HCT116 (cell line): ENCODE measurements around the gene ACSL3.

Experiments used
- CBX3 ChIP-seq: IDR thresholded peaks from 2 replicates; pipeline ENCODE4 v1.6.1; 2012; ENCODE audit warnings: low read depth
- EZH2 ChIP-seq: fragments of 200-600 bp; sonication (generic); IDR thresholded peaks from 2 replicates; pipeline ENCODE4 v1.6.1; 2017; ENCODE audit warnings: antibody characterized with exemption, mixed run types
- POLR2A ChIP-seq: IDR thresholded peaks from 2 replicates; pipeline ENCODE4 v1.7.0; 2011; ENCODE audit warnings: borderline replicate concordance; ENCODE audit not compliant: insufficient read depth, insufficient read length; ENCODE audit errors: extremely low read depth
- TF ChIP-seq, protein P1 (sequence below), 3 experiments: fragments of 200-600 bp in 1 of 3; sonication (generic) in 1 of 3; IDR thresholded peaks in 2 of 3; conservative IDR thresholded peaks in 1 of 3; 2 replicates each; pipeline ENCODE4 v1.5.1; 2012 to 2017; ENCODE audit warnings: low read depth in 2 of 3, low read length in 2 of 3, antibody characterized with exemption in 1 of 3, borderline replicate concordance in 1 of 3, control low read depth in 1 of 3, mild to moderate bottlenecking in 1 of 3, mixed read lengths in 1 of 3, mixed run types in 1 of 3, moderate library complexity in 1 of 3; ENCODE audit not compliant: insufficient read depth in 1 of 3
- TF ChIP-seq, protein P2 (sequence below): IDR thresholded peaks from 2 replicates; pipeline ENCODE4 v1.6.1; 2011; ENCODE audit warnings: mild to moderate bottlenecking, low read length, moderate library complexity; ENCODE audit not compliant: insufficient replicate concordance; ENCODE audit errors: extremely low read depth

DNA sequence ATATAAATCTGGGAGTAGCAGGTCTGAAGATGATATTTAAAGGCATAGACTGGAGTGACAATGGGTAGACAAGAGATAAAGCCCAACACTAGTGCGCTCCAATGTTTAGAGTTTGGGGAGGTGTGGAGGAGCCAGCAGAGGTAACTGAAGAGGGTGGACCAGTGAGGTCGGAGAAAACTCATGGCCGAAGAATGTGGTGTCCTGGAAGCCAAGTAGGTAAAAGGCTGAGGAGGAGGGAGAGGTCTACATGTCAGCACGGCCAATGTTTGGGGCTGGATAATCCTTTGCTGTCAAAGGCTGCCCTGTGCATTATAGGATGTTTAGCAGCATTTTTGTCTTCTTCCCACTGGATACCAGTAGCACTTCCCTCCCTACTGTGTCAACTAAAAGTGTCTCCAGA is 112.4 kb downstream of the ACSL3 start:
- no peak for TF ChIP-seq CBX3
- TF ChIP-seq, protein P1, sequence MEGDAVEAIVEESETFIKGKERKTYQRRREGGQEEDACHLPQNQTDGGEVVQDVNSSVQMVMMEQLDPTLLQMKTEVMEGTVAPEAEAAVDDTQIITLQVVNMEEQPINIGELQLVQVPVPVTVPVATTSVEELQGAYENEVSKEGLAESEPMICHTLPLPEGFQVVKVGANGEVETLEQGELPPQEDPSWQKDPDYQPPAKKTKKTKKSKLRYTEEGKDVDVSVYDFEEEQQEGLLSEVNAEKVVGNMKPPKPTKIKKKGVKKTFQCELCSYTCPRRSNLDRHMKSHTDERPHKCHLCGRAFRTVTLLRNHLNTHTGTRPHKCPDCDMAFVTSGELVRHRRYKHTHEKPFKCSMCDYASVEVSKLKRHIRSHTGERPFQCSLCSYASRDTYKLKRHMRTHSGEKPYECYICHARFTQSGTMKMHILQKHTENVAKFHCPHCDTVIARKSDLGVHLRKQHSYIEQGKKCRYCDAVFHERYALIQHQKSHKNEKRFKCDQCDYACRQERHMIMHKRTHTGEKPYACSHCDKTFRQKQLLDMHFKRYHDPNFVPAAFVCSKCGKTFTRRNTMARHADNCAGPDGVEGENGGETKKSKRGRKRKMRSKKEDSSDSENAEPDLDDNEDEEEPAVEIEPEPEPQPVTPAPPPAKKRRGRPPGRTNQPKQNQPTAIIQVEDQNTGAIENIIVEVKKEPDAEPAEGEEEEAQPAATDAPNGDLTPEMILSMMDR (IDR thresholded peaks at IDR 0.05 in 2 of 3, conservative IDR thresholded peaks at IDR 0.05 in 1 of 3; ENCODE audit: borderline replicate concordance in 1 of 3, insufficient read depth in 1 of 3, low read depth in 2 of 3, low read length in 2 of 3) = no peak
- no peak for TF ChIP-seq EZH2
- TF ChIP-seq, protein P2, sequence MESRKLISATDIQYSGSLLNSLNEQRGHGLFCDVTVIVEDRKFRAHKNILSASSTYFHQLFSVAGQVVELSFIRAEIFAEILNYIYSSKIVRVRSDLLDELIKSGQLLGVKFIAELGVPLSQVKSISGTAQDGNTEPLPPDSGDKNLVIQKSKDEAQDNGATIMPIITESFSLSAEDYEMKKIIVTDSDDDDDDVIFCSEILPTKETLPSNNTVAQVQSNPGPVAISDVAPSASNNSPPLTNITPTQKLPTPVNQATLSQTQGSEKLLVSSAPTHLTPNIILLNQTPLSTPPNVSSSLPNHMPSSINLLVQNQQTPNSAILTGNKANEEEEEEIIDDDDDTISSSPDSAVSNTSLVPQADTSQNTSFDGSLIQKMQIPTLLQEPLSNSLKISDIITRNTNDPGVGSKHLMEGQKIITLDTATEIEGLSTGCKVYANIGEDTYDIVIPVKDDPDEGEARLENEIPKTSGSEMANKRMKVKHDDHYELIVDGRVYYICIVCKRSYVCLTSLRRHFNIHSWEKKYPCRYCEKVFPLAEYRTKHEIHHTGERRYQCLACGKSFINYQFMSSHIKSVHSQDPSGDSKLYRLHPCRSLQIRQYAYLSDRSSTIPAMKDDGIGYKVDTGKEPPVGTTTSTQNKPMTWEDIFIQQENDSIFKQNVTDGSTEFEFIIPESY = no peak
- TF ChIP-seq POLR2A = no peak
